CD4-positive, alpha-beta T cell (primary cell): Measurements from ENCODE around the gene ACER1. TPM values are rescaled to one million over a fixed set of nuclear protein-coding genes. Genes with fewer than 3 reads are reported as not detected.

ENCODE experiments used
- ATAC-seq: fragments of 200-7000 bp; cut with Tn5 transposase; one replicate; pipeline ENCODE4 v1.10.0; 2022; ENCODE audit warnings: mild to moderate bottlenecking; ENCODE audit not compliant: poor library complexity
- CTCF ChIA-PET: fragments of 350-600 bp; sonication (Branson Sonifier 250); formaldehyde crosslinking; loops from one replicate; lab custom pipeline; 2021; ENCODE audit warnings: antibody characterized with exemption, inconsistent platforms; lab: Charles Lee
- POLR2A ChIA-PET: fragments of 350-600 bp; sonication (Branson Sonifier 250); formaldehyde crosslinking; loops from one replicate; lab custom pipeline; 2021; ENCODE audit warnings: antibody characterized with exemption, inconsistent platforms; lab: Charles Lee
- DNase-seq, 14 experiments: peaks; one replicate each; pipeline ENCODE4 v3.0.0-alpha.2; 2013 to 2020; ENCODE audit warnings: mixed read lengths in 2 of 14
- H3K27ac ChIP-seq, 2 donors: one replicate each; pipeline versions ENCODE4 v1.5.1 to v1.7.0; 2013; ENCODE audit warnings: low read length in 2 of 2, low read depth in 1 of 2, mild to moderate bottlenecking in 1 of 2
- H3K27me3 ChIP-seq, 2 experiments: 1 replicate in 1 of 2; 2 replicates in 1 of 2; pipeline versions ENCODE4 v1.6.1 to v1.7.0; 2013; ENCODE audit warnings: low read length in 2 of 2, control low read depth in 1 of 2, mild to moderate bottlenecking in 1 of 2, moderate library complexity in 1 of 2; ENCODE audit not compliant: insufficient read depth in 2 of 2, control insufficient read depth in 1 of 2
- H3K36me3 ChIP-seq: one replicate; pipeline ENCODE4 v1.6.1; 2013; ENCODE audit warnings: low read length, control low read depth; ENCODE audit not compliant: insufficient read depth
- H3K4me1 ChIP-seq: one replicate; pipeline ENCODE4 v1.6.1; 2013; ENCODE audit warnings: low read length, control low read depth; ENCODE audit not compliant: insufficient read depth
- H3K4me3 ChIP-seq: one replicate; pipeline ENCODE4 v1.5.1; 2013; ENCODE audit warnings: mild to moderate bottlenecking, low read length, moderate library complexity
- H3K9me3 ChIP-seq, 2 experiments: 1 replicate in 1 of 2; 2 replicates in 1 of 2; pipeline versions ENCODE4 v1.6.1 to v1.7.0; 2013; ENCODE audit warnings: low read length in 2 of 2, mild to moderate bottlenecking in 2 of 2, control low read depth in 1 of 2, moderate library complexity in 1 of 2; ENCODE audit not compliant: control insufficient read depth in 1 of 2, insufficient read depth in 1 of 2
- H3K27ac Mint-ChIP-seq: one replicate; pipeline ENCODE4 v1.8.0; 2020; ENCODE audit warnings: mixed read lengths
- H3K27me3 Mint-ChIP-seq: one replicate; pipeline ENCODE4 v1.8.0; 2021; ENCODE audit warnings: mixed read lengths
- H3K36me3 Mint-ChIP-seq: one replicate; pipeline ENCODE4 v1.8.0; 2021; ENCODE audit warnings: low read depth, mixed read lengths
- H3K4me1 Mint-ChIP-seq: one replicate; pipeline ENCODE4 v1.8.0; 2021; ENCODE audit warnings: low read depth, mixed read lengths
- H3K4me3 Mint-ChIP-seq: one replicate; pipeline ENCODE4 v1.8.0; 2020; ENCODE audit warnings: mild to moderate bottlenecking, mixed read lengths
- H3K9me3 Mint-ChIP-seq: one replicate; pipeline ENCODE4 v1.8.0; 2020; ENCODE audit warnings: mixed read lengths
- CTCF ChIP-seq: fragments of 200-600 bp; IDR thresholded peaks from one replicate; pipeline ENCODE4 v1.8.0; 2022; ENCODE audit warnings: antibody characterized with exemption, mild to moderate bottlenecking
- intact Hi-C, 2 experiments: fragments of 100-400 bp; cut with DNase I in 1 of 2; cut with micrococcal nuclease in 1 of 2; formaldehyde crosslinking; loops; one replicate each; pipeline versions ENCODE4 v1.15.1 to v1.9.0; 2023 to 2025; cut with DNase I, micrococcal nuclease
- total RNA-seq, 174 experiments: library from RNA in 2 of 174; stranded (reverse) in 2 of 174; gene quantifications; one replicate each; pipeline ENCODE4 v1.2.3 and lab custom pipeline; 2021 to 2026

Gene ACER1
- total RNA-seq, 2 experiments from 2014 or later = 2.7 to 3.1 TPM

GRCh38 chr19:6272411-6272791 lies 61.0 kb downstream of the ACER1 start:
- no peak overlapping the region for H3K27ac ChIP-seq
- H3K27ac Mint-ChIP-seq = peak overlapping the region; percentile 14

GRCh38 chr19:6271721-6272410 lies 61.5 kb downstream of the ACER1 start:
- Histone ChIP-seq H3K36me3 (peaks cover 32% of the 10 kb centered on the region), H3K27ac (no peak overlapping the region), H3K27me3 (no peaks in the 10 kb centered on the region), H3K9me3 (no peaks in the 10 kb centered on the region), H3K4me1 (peaks cover 31% of the 10 kb centered on the region), H3K4me3 (no peak overlapping the region)
- POLR2A ChIA-PET = no interaction called here
- TF ChIP-seq CTCF = no peak
- intact Hi-C loops = no loop called here
- no peak for ATAC-seq
- no peak overlapping the region for H3K4me3 Mint-ChIP-seq
- H3K27me3 Mint-ChIP-seq = no peaks in the 10 kb centered on the region
- CTCF ChIA-PET = no interaction called here
- H3K27ac Mint-ChIP-seq = peak overlapping the region; percentile 33
- peaks cover 50% of the 10 kb centered on the region for H3K4me1 Mint-ChIP-seq
- H3K9me3 Mint-ChIP-seq = no peaks in the 10 kb centered on the region
- peaks cover 49% of the 10 kb centered on the region for H3K36me3 Mint-ChIP-seq
- no peak for DNase-seq

More at GRCh38 chr19:6272411-6272791, 61.0 kb downstream of the ACER1 start:
- ATAC-seq = no peak
- CTCF ChIA-PET = no interaction called here
- no peak overlapping the region for H3K4me3 Mint-ChIP-seq
- Histone ChIP-seq H3K9me3 (no peaks in the 10 kb centered on the region), H3K27me3 (no peaks in the 10 kb centered on the region), H3K36me3 (peaks cover 31% of the 10 kb centered on the region), H3K4me1 (peaks cover 36% of the 10 kb centered on the region), H3K4me3 (no peak overlapping the region)
- POLR2A ChIA-PET = no interaction called here
- peaks cover 45% of the 10 kb centered on the region for H3K36me3 Mint-ChIP-seq
- H3K27me3 Mint-ChIP-seq = no peaks in the 10 kb centered on the region
- H3K9me3 Mint-ChIP-seq = no peaks in the 10 kb centered on the region
- TF ChIP-seq CTCF = no peak
- DNase-seq = no peak
- intact Hi-C loops = no loop called here
- H3K4me1 Mint-ChIP-seq = peaks cover 56% of the 10 kb centered on the region

- no peaks in the 10 kb centered on the region for H3K27me3 ChIP-seq
- DNase-seq (no peak), ATAC-seq (no peak)
- H3K27ac Mint-ChIP-seq = peak overlapping the region; percentile 33
- peaks cover 54% of the 10 kb centered on the region for H3K36me3 Mint-ChIP-seq
- no peaks in the 10 kb centered on the region for H3K27me3 Mint-ChIP-seq
- H3K36me3 ChIP-seq = peaks cover 32% of the 10 kb centered on the region
- H3K4me3 Mint-ChIP-seq = no peak overlapping the region
- no peak overlapping the region for H3K4me3 ChIP-seq
- intact Hi-C loops = no loop called here
- no peaks in the 10 kb centered on the region for H3K9me3 Mint-ChIP-seq
- no peaks in the 10 kb centered on the region for H3K9me3 ChIP-seq
- H3K4me1 Mint-ChIP-seq = peaks cover 47% of the 10 kb centered on the region
- POLR2A ChIA-PET = no interaction called here
- H3K27ac ChIP-seq = no peak overlapping the region
- CTCF ChIA-PET = no interaction called here
- peaks cover 27% of the 10 kb centered on the region for H3K4me1 ChIP-seq
- TF ChIP-seq CTCF = no peak
Observed at GRCh38 chr19:6271251-6271650, 62.2 kb downstream of the ACER1 start.
